ENCODE measurements around the gene KCTD3.

The KCTD3 gene

DNA sequence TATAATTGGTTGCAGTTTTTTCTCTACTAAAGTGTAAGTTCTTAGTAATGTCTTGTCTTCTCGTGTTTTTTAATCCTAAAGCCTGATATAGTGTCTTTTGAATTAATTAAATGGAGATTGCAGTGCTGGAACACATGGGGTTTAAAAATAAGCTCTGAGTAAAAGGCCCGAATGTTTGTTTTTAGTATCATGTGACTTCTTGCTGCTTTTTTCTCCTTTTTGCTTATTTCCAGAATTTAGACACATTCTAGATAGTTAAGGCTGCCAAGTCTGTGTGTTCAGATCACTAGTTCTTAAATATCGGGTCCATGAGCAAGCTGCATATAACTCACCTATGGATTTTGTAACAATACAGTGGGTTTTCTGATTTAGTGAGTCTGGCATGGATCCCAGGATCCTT is 27.5 kb downstream of the KCTD3 start:
- Histone ChIP-seq H3K36me3 (ENCODE audit: control insufficient read depth in 1 of 2, insufficient read depth in 2 of 2, low read depth in 1 of 2, low read length in 2 of 2) (peaks cover 0 to 62% of the 10 kb centered on the region in 2 experiments), H3K4me2 (ENCODE audit: low read length, poor library complexity, severe bottlenecking) (no peak overlapping the region), H3K4me1 (ENCODE audit: control insufficient read depth, insufficient read depth, low read depth, low read length) (no peaks in the 10 kb centered on the region), H4K91ac (ENCODE audit: low read length) (no peak overlapping the region), H2BK5ac (ENCODE audit: low read depth, low read length, poor library complexity, severe bottlenecking) (no peak overlapping the region), H3K9ac (ENCODE audit: low read length) (peak overlapping the region; percentile 9), H2BK12ac (ENCODE audit: low read length in 2 of 2) (no peak overlapping the region), H2AK5ac (ENCODE audit: low read length, severe bottlenecking) (no peak overlapping the region), H2AFZ (ENCODE audit: low read depth, low read length) (no peak overlapping the region), H2BK120ac (ENCODE audit: low read depth, low read length) (no peak overlapping the region), H4K8ac (ENCODE audit: low read length) (no peak overlapping the region), H3K27me3 (ENCODE audit: control insufficient read depth in 1 of 2, insufficient read depth in 1 of 2, low read length in 2 of 2) (no peaks in the 10 kb centered on the region), H3K27ac (ENCODE audit: low read length, poor library complexity, severe bottlenecking) (no peak overlapping the region), H3K79me1 (replicated peaks; ENCODE audit: low read length, poor library complexity, severe bottlenecking) (peaks cover 7% of the 10 kb centered on the region), H3K9me3 (ENCODE audit: control insufficient read depth, low read length) (no peaks in the 10 kb centered on the region), H3K14ac (ENCODE audit: low read length in 2 of 2) (no peak overlapping the region), H2BK15ac (ENCODE audit: low read depth, poor library complexity, severe bottlenecking) (no peak overlapping the region), H3K4me3 (ENCODE audit: insufficient read depth in 1 of 2, low read depth in 1 of 2, low read length in 2 of 2) (no peak overlapping the region), H3K18ac (ENCODE audit: low read depth in 1 of 2, low read length in 2 of 2) (no peak overlapping the region), H3K4ac (ENCODE audit: low read depth in 1 of 2, low read length in 2 of 2) (no peak overlapping the region), H3K23ac (ENCODE audit: low read length in 2 of 2) (no peak overlapping the region)
- no peak for DNase-seq
- WGBS: 94% methylated on average over 3 of the region's 3 CpGs

GRCh38 chr1:215595231-215595630 is 28.1 kb downstream of the KCTD3 start:
- Histone ChIP-seq H3K9me3 (ENCODE audit: control insufficient read depth, low read length) (no peaks in the 10 kb centered on the region), H3K23ac (ENCODE audit: low read length in 2 of 2) (no peak overlapping the region), H2AK5ac (ENCODE audit: low read length, severe bottlenecking) (no peak overlapping the region), H2AFZ (ENCODE audit: low read depth, low read length) (no peak overlapping the region), H3K18ac (ENCODE audit: low read depth in 1 of 2, low read length in 2 of 2) (no peak overlapping the region), H3K4ac (ENCODE audit: low read depth in 1 of 2, low read length in 2 of 2) (no peak overlapping the region), H4K8ac (ENCODE audit: low read length) (no peak overlapping the region), H3K14ac (ENCODE audit: low read length in 2 of 2) (no peak overlapping the region), H3K9ac (ENCODE audit: low read length) (peak overlapping the region; percentile 9), H3K27ac (ENCODE audit: low read length, poor library complexity, severe bottlenecking) (no peak overlapping the region), H3K4me3 (ENCODE audit: insufficient read depth in 1 of 2, low read depth in 1 of 2, low read length in 2 of 2) (no peak overlapping the region), H3K36me3 (ENCODE audit: control insufficient read depth in 1 of 2, insufficient read depth in 2 of 2, low read depth in 1 of 2, low read length in 2 of 2) (peaks cover 0 to 65% of the 10 kb centered on the region in 2 experiments), H3K79me1 (replicated peaks; ENCODE audit: low read length, poor library complexity, severe bottlenecking) (peaks cover 7% of the 10 kb centered on the region), H2BK120ac (ENCODE audit: low read depth, low read length) (no peak overlapping the region), H2BK12ac (ENCODE audit: low read length in 2 of 2) (no peak overlapping the region), H3K4me2 (ENCODE audit: low read length, poor library complexity, severe bottlenecking) (no peak overlapping the region), H2BK15ac (ENCODE audit: low read depth, poor library complexity, severe bottlenecking) (no peak overlapping the region), H4K91ac (ENCODE audit: low read length) (no peak overlapping the region), H2BK5ac (ENCODE audit: low read depth, low read length, poor library complexity, severe bottlenecking) (no peak overlapping the region), H3K4me1 (ENCODE audit: control insufficient read depth, insufficient read depth, low read depth, low read length) (no peaks in the 10 kb centered on the region), H3K27me3 (ENCODE audit: control insufficient read depth in 1 of 2, insufficient read depth in 1 of 2, low read length in 2 of 2) (no peaks in the 10 kb centered on the region)
- 97% methylated on average over 2 of the region's 2 CpGs for WGBS
- DNase-seq: no peak

- Histone ChIP-seq H3K4me3 (ENCODE audit: insufficient read depth in 1 of 2, low read depth in 1 of 2, low read length in 2 of 2) (no peak overlapping the region), H3K9me3 (ENCODE audit: control insufficient read depth, low read length) (no peaks in the 10 kb centered on the region), H2AK5ac (ENCODE audit: low read length, severe bottlenecking) (no peak overlapping the region), H3K23ac (ENCODE audit: low read length in 2 of 2) (no peak overlapping the region), H3K14ac (ENCODE audit: low read length in 2 of 2) (no peak overlapping the region), H2BK15ac (ENCODE audit: low read depth, poor library complexity, severe bottlenecking) (no peak overlapping the region), H3K79me1 (replicated peaks; ENCODE audit: low read length, poor library complexity, severe bottlenecking) (no peaks in the 10 kb centered on the region), H2BK5ac (ENCODE audit: low read depth, low read length, poor library complexity, severe bottlenecking) (no peak overlapping the region), H3K4ac (ENCODE audit: low read depth in 1 of 2, low read length in 2 of 2) (no peak overlapping the region), H2BK120ac (ENCODE audit: low read depth, low read length) (no peak overlapping the region), H3K4me1 (ENCODE audit: control insufficient read depth, insufficient read depth, low read depth, low read length) (no peaks in the 10 kb centered on the region), H3K4me2 (ENCODE audit: low read length, poor library complexity, severe bottlenecking) (no peak overlapping the region), H3K18ac (ENCODE audit: low read depth in 1 of 2, low read length in 2 of 2) (no peak overlapping the region), H4K8ac (ENCODE audit: low read length) (no peak overlapping the region), H3K9ac (ENCODE audit: low read length) (no peak overlapping the region), H3K36me3 (ENCODE audit: control insufficient read depth in 1 of 2, insufficient read depth in 2 of 2, low read depth in 1 of 2, low read length in 2 of 2) (peaks cover 0 to 70% of the 10 kb centered on the region in 2 experiments), H2BK12ac (ENCODE audit: low read length in 2 of 2) (no peak overlapping the region), H3K27ac (ENCODE audit: low read length, poor library complexity, severe bottlenecking) (no peak overlapping the region), H3K27me3 (ENCODE audit: control insufficient read depth in 1 of 2, insufficient read depth in 1 of 2, low read length in 2 of 2) (no peaks in the 10 kb centered on the region), H4K91ac (ENCODE audit: low read length) (no peak overlapping the region), H2AFZ (ENCODE audit: low read depth, low read length) (no peak overlapping the region)
- no peak for DNase-seq
Measured at GRCh38 chr1:215597961-215598360, 30.9 kb downstream of the KCTD3 start.

- Histone ChIP-seq H2BK120ac (ENCODE audit: low read depth, low read length) (no peak overlapping the region), H3K23ac (ENCODE audit: low read length in 2 of 2) (no peak overlapping the region), H3K27ac (ENCODE audit: low read length, poor library complexity, severe bottlenecking) (no peak overlapping the region), H3K18ac (ENCODE audit: low read depth in 1 of 2, low read length in 2 of 2) (no peak overlapping the region), H4K8ac (ENCODE audit: low read length) (no peak overlapping the region), H2AK5ac (ENCODE audit: low read length, severe bottlenecking) (no peak overlapping the region), H3K4me2 (ENCODE audit: low read length, poor library complexity, severe bottlenecking) (no peak overlapping the region), H3K79me1 (replicated peaks; ENCODE audit: low read length, poor library complexity, severe bottlenecking) (no peaks in the 10 kb centered on the region), H3K9me3 (ENCODE audit: control insufficient read depth, low read length) (no peaks in the 10 kb centered on the region), H2BK12ac (ENCODE audit: low read length in 2 of 2) (no peak overlapping the region), H3K4ac (ENCODE audit: low read depth in 1 of 2, low read length in 2 of 2) (no peak overlapping the region), H2BK15ac (ENCODE audit: low read depth, poor library complexity, severe bottlenecking) (no peak overlapping the region), H4K91ac (ENCODE audit: low read length) (no peak overlapping the region), H3K9ac (ENCODE audit: low read length) (no peak overlapping the region), H2AFZ (ENCODE audit: low read depth, low read length) (no peak overlapping the region), H2BK5ac (ENCODE audit: low read depth, low read length, poor library complexity, severe bottlenecking) (no peak overlapping the region), H3K27me3 (ENCODE audit: control insufficient read depth in 1 of 2, insufficient read depth in 1 of 2, low read length in 2 of 2) (no peaks in the 10 kb centered on the region), H3K4me3 (ENCODE audit: insufficient read depth in 1 of 2, low read depth in 1 of 2, low read length in 2 of 2) (no peak overlapping the region), H3K4me1 (ENCODE audit: control insufficient read depth, insufficient read depth, low read depth, low read length) (no peaks in the 10 kb centered on the region), H3K36me3 (ENCODE audit: control insufficient read depth in 1 of 2, insufficient read depth in 2 of 2, low read depth in 1 of 2, low read length in 2 of 2) (peaks cover 0 to 83% of the 10 kb centered on the region in 2 experiments), H3K14ac (ENCODE audit: low read length in 2 of 2) (no peak overlapping the region)
- WGBS: 74% methylated on average over 3 of the region's 3 CpGs
- peak; percentile 73 for DNase-seq
Measured at GRCh38 chr1:215599418-215600074, 32.4 kb downstream of the KCTD3 start.

All from mesenchymal stem cell (in vitro differentiated cells and primary cell).